ENCODE data around the gene PITRM1.

PITRM1 gene

DNA sequence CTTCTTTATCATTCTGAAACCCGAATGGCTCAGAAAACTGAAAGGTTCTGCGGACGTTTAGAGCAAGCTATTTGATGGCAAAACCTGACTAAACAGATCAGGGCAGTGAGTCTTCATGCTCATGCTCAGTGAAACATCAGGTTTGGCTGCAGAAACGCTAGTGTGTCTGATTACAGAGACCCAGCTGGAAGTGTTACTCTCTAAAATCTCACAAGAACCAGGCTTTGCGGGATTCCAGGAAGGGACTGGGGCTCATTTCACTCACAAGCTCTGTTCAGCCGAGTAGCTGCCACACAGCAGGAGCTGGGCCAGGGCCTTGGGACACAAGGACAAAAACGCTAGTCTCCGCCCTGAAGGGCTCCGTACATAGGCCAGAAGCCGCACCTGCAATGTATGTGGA, 2.9 kb downstream of the PITRM1 start:
- TF ChIP-seq, protein P1, sequence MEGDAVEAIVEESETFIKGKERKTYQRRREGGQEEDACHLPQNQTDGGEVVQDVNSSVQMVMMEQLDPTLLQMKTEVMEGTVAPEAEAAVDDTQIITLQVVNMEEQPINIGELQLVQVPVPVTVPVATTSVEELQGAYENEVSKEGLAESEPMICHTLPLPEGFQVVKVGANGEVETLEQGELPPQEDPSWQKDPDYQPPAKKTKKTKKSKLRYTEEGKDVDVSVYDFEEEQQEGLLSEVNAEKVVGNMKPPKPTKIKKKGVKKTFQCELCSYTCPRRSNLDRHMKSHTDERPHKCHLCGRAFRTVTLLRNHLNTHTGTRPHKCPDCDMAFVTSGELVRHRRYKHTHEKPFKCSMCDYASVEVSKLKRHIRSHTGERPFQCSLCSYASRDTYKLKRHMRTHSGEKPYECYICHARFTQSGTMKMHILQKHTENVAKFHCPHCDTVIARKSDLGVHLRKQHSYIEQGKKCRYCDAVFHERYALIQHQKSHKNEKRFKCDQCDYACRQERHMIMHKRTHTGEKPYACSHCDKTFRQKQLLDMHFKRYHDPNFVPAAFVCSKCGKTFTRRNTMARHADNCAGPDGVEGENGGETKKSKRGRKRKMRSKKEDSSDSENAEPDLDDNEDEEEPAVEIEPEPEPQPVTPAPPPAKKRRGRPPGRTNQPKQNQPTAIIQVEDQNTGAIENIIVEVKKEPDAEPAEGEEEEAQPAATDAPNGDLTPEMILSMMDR (IDR thresholded peaks at IDR 0.05; ENCODE audit: control extremely low read depth, extremely low read depth, low read depth, missing control alignments): no peak
- no peak for DNase-seq (ENCODE audit: extremely low spot score)
- ChIA-PET POLR2A (no interaction called here), CTCF (interaction anchor here (0.7 to 1.1 kb wide), 2 partner anchors 16 to 25 kb away, joined by 3 read pairs; no protein-coding TSS in a partner anchor)

DNA sequence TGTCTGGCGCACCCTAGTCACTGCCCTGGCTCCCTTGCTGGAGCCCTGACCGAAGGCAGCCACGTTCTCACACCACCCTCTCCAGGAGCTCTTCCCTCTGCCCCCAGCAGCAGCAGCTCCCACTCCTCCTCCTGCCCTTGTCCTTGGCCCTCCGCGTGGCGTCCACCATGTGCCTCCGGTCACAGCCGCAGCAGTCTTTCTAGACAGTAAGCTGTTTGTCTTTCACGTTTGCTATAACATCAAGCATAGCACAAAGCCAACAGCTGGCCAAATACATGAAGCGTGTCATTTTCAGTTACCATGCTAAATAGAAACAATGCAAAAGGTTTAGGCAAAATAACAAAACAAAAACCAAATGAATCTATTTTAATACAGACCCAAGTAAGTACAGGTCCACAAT, 3.3 kb downstream of the PITRM1 start:
- ChIA-PET POLR2A (interaction anchor here (0.5 to 1.6 kb wide), 2 partner anchors 11 to 136 kb away, joined by 3 to 4 read pairs; no protein-coding TSS in a partner anchor), CTCF (interaction anchor here (0.7 to 1.1 kb wide), 3 partner anchors 12 to 25 kb away, joined by 3 to 6 read pairs (median 3); no protein-coding TSS in a partner anchor)
- no peak for DNase-seq (ENCODE audit: extremely low spot score)
- TF ChIP-seq, protein P1 (IDR thresholded peaks at IDR 0.05; ENCODE audit: control extremely low read depth, extremely low read depth, low read depth, missing control alignments): no peak

- ChIA-PET CTCF (interaction anchor here (1.1 kb wide), 1 partner anchor 10 kb away, joined by 6 read pairs; no protein-coding TSS in a partner anchor), POLR2A (interaction anchor here (1.6 kb wide), 1 partner anchor 10 kb away, joined by 4 read pairs; no protein-coding TSS in a partner anchor)
- TF ChIP-seq, protein P1 (IDR thresholded peaks at IDR 0.05; ENCODE audit: control extremely low read depth, extremely low read depth, low read depth, missing control alignments): no peak
- DNase-seq (ENCODE audit: extremely low spot score): no peak
Measured at GRCh38 chr10:3167611-3168330, 4.8 kb downstream of the PITRM1 start.

DNA sequence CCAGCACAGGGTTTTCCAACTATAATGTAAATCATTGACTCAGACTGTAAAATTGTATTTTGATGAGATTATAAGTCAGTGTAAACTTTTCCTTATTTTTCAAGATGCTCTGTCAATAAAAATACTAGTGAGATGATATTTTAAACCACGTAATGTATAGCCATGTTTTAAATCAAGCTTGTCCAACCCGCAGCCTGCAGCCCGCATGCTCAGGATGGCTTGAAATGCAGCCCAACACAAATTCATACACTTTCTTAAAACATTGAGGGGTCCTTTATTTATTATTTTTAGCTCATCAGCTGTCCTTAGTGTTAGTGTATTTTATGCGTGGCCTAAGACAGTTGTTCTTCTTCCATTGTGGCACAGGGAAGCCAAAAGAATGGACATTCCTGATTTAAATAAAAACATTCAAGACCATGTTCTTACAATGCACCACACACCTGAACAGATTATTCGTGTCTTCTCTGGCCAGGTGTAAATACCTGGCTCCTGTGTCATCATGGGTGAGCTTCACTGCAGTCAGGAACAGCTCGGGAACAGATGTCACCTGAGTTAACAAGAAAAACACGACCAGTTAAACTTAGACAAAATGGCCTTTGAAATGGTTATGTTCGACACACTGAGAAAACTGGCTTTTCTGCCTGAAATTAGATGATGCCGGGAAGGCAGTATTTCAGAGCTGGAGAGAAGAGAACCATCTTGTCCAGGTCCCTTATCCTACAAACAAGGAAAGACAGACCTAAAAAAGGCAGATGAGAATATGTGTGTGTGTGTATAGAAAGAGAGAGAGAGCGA, 5.9 kb downstream of the PITRM1 start:
- POLR2A ChIA-PET: no interaction called here

DNA sequence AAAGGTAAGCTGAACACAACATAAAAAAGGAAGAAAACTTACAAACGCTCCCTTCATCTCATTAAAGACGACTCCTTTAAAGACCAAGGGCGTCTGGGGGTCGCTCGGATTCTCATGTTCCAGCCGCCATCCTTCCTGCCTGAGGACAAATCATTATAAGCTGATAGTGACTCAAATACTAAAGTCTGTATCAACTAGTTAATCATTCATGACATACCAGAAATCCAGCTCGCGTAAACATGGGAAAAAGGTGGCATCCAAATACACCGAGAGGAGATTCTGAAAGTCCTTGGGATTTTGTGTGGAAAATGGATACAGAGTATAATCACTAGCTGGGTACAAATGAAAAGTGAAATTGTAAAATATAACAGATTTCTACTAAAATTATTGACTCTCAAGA, 7.4 kb downstream of the PITRM1 start:
- DNase-seq (ENCODE audit: extremely low spot score): no peak
- CTCF ChIA-PET: interaction anchor here (0.9 to 1.4 kb wide), 5 partner anchors 10 to 45 kb away, joined by 3 to 6 read pairs (median 3); no protein-coding TSS in a partner anchor
- POLR2A ChIA-PET: no interaction called here
- TF ChIP-seq, protein P1 (IDR thresholded peaks at IDR 0.05; ENCODE audit: control extremely low read depth, extremely low read depth, low read depth, missing control alignments): no peak

More for the DNA sequence above, 5.9 kb downstream of the PITRM1 start:
- TF ChIP-seq, protein P1 (IDR thresholded peaks at IDR 0.05; ENCODE audit: control extremely low read depth, extremely low read depth, low read depth, missing control alignments): no peak
- no peak for DNase-seq (ENCODE audit: extremely low spot score)
- CTCF ChIA-PET: no interaction called here

DNA sequence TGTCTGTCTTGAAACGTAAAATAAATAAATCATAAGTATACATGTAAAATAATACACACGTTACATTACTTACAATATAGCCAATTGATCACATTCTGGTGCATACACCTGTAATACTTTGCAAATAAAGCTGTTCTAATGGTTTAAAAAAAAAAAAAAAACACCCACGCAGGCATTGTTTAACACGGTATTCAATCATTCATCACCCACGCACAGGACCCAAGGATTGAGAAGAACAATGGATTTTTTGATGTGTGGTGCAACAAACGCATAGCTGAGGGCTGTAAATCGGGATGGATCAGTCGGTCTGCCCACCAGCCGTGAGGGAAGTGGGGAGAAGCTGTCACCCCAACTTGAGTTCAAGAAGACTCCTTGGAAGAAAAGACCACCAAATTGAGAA, 8.7 kb downstream of the PITRM1 start:
- no peak for DNase-seq (ENCODE audit: extremely low spot score)
- ChIA-PET POLR2A (interaction anchor here (1.1 kb wide), 1 partner anchor 9 kb away, joined by 4 read pairs; the partner anchor contains the start of gene PITRM1), CTCF (interaction anchor here (1.0 to 1.4 kb wide), 4 partner anchors 8 to 34 kb away, joined by 3 to 7 read pairs (median 3); no protein-coding TSS in a partner anchor)
- TF ChIP-seq, protein P1 (IDR thresholded peaks at IDR 0.05; ENCODE audit: control extremely low read depth, extremely low read depth, low read depth, missing control alignments): no peak

Data from GM10248 (cell line).